Sigmoid colon (tissue), 3 donors: ENCODE measurements around the gene ZXDC.

Experiments used
- CTCF ChIP-seq, 4 experiments: fragments of 450-650 bp in 3 of 4; fragments of 200-600 bp in 1 of 4; IDR thresholded peaks; one replicate each; pipeline ENCODE4 v1.5.1; 2016 to 2019; ENCODE audit warnings: antibody characterized with exemption in 4 of 4, mild to moderate bottlenecking in 3 of 4, moderate library complexity in 2 of 4
- POLR2A ChIP-seq, 2 donors: fragments of 450-650 bp; IDR thresholded peaks; one replicate each; pipeline ENCODE4 v1.6.1; 2016; ENCODE audit warnings: antibody characterized with exemption in 2 of 2, mild to moderate bottlenecking in 2 of 2, moderate library complexity in 2 of 2

GRCh38 chr3:126442856-126443242, 32.8 kb downstream of the ZXDC start:
- no peak for TF ChIP-seq CTCF (IDR thresholded peaks at IDR 0.05)
- TF ChIP-seq POLR2A (IDR thresholded peaks at IDR 0.05): no peak
